ENCODE data around the gene STRN3.

DNA sequence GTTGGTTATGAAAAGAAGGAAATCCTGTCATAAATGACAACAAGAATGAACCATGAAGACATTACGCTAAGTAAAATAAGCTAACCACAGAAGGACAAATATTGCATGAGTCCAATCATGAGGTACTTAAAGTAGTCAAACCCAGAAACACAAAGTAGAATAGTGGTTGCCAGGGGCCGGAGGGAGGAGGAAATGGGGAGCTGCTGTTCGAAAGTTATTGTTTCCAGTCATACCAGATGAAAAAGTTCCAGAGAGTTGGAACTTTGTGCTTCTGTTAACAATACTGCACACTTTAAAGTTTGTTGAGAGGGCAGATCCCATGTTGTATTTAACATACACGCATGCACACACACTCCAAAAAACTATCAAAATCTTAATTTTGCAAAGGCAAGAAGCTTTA lies 82.5 kb downstream of the STRN3 start:
- TF ChIP-seq TCF4 (CRISPR knock-in tag; IDR thresholded peaks at IDR 0.05; ENCODE audit: borderline replicate concordance) = no peak
- TF ChIP-seq, protein P1, sequence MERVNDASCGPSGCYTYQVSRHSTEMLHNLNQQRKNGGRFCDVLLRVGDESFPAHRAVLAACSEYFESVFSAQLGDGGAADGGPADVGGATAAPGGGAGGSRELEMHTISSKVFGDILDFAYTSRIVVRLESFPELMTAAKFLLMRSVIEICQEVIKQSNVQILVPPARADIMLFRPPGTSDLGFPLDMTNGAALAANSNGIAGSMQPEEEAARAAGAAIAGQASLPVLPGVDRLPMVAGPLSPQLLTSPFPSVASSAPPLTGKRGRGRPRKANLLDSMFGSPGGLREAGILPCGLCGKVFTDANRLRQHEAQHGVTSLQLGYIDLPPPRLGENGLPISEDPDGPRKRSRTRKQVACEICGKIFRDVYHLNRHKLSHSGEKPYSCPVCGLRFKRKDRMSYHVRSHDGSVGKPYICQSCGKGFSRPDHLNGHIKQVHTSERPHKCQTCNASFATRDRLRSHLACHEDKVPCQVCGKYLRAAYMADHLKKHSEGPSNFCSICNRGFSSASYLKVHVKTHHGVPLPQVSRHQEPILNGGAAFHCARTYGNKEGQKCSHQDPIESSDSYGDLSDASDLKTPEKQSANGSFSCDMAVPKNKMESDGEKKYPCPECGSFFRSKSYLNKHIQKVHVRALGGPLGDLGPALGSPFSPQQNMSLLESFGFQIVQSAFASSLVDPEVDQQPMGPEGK (CRISPR knock-in tag; IDR thresholded peaks at IDR 0.05; ENCODE audit: borderline replicate concordance) = no peak
- no peak for TF ChIP-seq ARNTL (CRISPR knock-in tag; IDR thresholded peaks at IDR 0.05; ENCODE audit: borderline replicate concordance, low read depth)
- TF ChIP-seq OSR1 (CRISPR knock-in tag; IDR thresholded peaks at IDR 0.05) = no peak
- TF ChIP-seq RARB (CRISPR knock-in tag; IDR thresholded peaks at IDR 0.05) = no peak
- no peak for TF ChIP-seq ESRRG (CRISPR knock-in tag; IDR thresholded peaks at IDR 0.05)
- TF ChIP-seq, protein P2, sequence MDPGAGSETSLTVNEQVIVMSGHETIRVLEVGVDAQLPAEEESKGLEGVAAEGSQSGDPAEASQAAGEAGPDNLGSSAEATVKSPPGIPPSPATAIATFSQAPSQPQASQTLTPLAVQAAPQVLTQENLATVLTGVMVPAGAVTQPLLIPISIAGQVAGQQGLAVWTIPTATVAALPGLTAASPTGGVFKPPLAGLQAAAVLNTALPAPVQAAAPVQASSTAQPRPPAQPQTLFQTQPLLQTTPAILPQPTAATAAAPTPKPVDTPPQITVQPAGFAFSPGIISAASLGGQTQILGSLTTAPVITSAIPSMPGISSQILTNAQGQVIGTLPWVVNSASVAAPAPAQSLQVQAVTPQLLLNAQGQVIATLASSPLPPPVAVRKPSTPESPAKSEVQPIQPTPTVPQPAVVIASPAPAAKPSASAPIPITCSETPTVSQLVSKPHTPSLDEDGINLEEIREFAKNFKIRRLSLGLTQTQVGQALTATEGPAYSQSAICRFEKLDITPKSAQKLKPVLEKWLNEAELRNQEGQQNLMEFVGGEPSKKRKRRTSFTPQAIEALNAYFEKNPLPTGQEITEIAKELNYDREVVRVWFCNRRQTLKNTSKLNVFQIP (CRISPR knock-in tag; IDR thresholded peaks at IDR 0.05; ENCODE audit: borderline replicate concordance, low read depth) = no peak
- TF ChIP-seq ZFP30 (CRISPR knock-in tag; IDR thresholded peaks at IDR 0.05) = no peak
- TF ChIP-seq BACH2 (CRISPR knock-in tag; IDR thresholded peaks at IDR 0.05; ENCODE audit: borderline replicate concordance) = no peak
- no peak for TF ChIP-seq CSDC2 (CRISPR knock-in tag; IDR thresholded peaks at IDR 0.05)
- TF ChIP-seq ZNF8 (CRISPR knock-in tag; IDR thresholded peaks at IDR 0.05) = no peak
- TF ChIP-seq, protein P3, sequence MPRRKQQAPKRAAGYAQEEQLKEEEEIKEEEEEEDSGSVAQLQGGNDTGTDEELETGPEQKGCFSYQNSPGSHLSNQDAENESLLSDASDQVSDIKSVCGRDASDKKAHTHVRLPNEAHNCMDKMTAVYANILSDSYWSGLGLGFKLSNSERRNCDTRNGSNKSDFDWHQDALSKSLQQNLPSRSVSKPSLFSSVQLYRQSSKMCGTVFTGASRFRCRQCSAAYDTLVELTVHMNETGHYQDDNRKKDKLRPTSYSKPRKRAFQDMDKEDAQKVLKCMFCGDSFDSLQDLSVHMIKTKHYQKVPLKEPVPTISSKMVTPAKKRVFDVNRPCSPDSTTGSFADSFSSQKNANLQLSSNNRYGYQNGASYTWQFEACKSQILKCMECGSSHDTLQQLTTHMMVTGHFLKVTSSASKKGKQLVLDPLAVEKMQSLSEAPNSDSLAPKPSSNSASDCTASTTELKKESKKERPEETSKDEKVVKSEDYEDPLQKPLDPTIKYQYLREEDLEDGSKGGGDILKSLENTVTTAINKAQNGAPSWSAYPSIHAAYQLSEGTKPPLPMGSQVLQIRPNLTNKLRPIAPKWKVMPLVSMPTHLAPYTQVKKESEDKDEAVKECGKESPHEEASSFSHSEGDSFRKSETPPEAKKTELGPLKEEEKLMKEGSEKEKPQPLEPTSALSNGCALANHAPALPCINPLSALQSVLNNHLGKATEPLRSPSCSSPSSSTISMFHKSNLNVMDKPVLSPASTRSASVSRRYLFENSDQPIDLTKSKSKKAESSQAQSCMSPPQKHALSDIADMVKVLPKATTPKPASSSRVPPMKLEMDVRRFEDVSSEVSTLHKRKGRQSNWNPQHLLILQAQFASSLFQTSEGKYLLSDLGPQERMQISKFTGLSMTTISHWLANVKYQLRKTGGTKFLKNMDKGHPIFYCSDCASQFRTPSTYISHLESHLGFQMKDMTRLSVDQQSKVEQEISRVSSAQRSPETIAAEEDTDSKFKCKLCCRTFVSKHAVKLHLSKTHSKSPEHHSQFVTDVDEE (CRISPR knock-in tag; IDR thresholded peaks at IDR 0.05) = no peak
- TF ChIP-seq, protein P4, sequence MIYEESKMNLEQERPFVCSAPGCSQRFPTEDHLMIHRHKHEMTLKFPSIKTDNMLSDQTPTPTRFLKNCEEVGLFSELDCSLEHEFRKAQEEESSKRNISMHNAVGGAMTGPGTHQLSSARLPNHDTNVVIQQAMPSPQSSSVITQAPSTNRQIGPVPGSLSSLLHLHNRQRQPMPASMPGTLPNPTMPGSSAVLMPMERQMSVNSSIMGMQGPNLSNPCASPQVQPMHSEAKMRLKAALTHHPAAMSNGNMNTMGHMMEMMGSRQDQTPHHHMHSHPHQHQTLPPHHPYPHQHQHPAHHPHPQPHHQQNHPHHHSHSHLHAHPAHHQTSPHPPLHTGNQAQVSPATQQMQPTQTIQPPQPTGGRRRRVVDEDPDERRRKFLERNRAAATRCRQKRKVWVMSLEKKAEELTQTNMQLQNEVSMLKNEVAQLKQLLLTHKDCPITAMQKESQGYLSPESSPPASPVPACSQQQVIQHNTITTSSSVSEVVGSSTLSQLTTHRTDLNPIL (CRISPR knock-in tag; IDR thresholded peaks at IDR 0.05; ENCODE audit: low read depth) = no peak

Data from SK-N-SH treated with all-trans-retinoic acid at 6 μM for 48 hours (cell line).